NCI-H345 treated with DMSO at 0.1 percent for 48 hours (cell line): ENCODE results near the gene SHPK.

Experiments
- DNase-seq: peaks from one replicate; lab custom pipeline; 2025; ENCODE audit not compliant: unreplicated experiment; lab: John Stamatoyannopoulos, UW

SHPK gene

DNA sequence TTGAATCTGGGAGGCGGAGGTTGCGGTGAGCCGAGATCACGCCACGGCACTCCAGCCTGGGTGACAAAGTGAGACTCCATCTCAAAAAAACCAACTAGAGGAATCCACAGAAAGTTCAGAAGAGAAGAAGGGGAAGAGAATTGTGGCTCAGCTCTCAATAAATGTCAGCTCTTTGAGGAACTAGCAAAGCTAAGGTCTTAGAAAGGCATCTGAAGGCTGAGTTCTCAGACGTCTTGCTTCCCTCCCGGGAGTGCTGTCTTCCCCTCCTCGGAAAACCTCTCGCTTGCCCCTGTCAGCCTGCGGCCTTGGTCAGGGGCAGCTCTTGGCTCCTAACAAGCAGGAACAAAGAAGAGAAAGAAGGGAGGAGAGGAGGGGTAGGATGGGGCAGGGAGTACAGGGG is 5.3 kb downstream of the SHPK start:
- no peak for DNase-seq

DNA sequence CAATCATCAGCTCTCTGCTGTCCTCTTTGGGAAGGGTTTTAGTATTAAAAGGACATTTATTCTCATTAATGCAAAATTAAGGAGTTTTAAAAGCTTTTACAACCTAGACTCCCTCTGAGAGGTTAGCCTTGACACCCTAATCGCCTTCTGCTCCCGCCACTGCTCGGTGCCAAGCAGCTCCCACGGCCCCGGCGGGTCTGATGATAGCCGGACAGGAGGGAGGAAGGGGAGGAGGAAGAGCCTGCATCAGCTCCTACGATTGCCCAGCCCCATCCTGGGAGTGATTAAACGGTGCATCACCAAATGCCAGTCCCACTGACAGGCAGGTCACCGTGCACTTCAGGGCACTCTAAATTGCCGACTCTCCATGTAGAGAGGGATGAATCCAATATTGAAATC is 8.3 kb downstream of the SHPK start:
- DNase-seq = no peak

- DNase-seq = no peak
Measured at GRCh38 chr17:3626831-3627768, 8.9 kb downstream of the SHPK start.

GRCh38 chr17:3622977-3623594 is 13.0 kb downstream of the SHPK start:
- DNase-seq = no peak

GRCh38 chr17:3621146-3621720 is 14.8 kb downstream of the SHPK start:
- no peak for DNase-seq

DNA sequence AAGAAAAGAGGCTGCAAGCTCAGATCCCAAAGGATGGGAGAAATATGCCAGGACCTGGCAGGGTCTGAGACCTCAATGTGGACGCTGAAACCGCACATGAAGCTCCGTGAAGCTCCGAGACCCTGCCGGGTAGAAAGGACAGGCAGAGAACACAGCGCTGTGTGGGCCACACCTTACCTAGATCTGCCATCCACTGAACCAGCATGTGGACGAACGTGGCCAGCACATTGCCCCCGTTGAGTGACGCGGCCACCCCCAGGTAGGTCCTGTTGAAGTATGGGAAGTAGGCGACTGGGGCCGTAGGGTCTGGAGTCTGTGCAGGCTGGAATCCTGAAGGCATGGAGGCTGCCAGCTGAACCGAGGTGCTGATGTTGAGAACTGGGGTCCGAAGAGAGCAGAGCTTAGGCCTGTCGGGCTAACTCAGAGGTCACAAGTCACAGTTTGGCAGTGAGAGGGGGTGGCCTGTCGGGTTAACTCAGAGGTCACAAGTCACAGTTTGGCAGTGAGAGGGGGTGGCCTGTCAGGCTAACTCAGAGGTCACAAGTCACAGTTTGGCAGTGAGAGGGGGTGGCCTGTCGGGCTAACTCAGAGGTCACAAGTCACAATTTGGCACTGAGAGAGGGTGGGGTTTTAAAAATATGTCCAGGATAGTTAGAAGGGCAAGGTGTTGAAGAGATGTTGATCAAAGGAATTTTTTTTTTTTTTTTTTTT is 20.7 kb downstream of the SHPK start:
- DNase-seq = no peak

DNA sequence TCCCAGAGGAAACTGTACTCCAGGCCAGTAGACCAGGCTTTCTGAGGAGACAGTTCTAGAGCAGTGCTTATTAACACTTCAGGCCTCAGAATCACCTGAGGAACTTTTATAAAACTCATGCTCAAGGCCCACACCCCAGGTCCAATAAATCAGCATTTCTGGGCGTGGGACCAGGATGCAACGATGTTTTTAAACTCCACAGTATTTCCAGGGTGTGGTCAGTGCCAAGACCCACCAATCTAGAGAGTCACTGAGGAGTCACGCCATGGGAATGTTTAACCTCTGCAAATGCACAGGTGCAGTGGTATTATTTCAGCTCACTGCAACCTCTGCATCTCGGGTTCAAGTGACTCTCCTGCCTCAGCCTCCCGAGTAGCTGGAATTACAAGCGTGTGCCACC is 22.9 kb downstream of the SHPK start:
- DNase-seq = no peak

- DNase-seq = no peak
Measured at GRCh38 chr17:3610523-3610922, 25.5 kb downstream of the SHPK start.

GRCh38 chr17:3609689-3610088 is 26.4 kb downstream of the SHPK start:
- DNase-seq = no peak

DNA sequence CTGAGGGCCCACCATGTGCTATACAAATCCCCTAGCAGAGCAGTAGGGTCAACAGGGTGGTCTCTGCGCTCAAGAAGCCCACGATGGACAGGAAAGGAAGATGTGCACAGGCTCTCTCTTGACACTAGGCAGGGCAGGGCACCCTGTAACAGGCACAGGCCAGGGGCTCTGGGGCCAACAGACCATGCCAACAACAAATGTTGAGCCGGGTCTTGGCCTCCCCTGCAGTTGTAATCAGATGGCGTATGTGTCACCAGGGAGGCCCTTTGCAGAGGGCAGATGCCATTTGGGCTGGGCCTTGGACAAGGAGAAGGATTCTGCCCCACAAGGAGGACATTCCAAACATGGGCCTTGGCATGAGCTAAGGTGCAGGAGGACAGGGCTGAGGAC is 32.2 kb downstream of the SHPK start:
- DNase-seq = no peak

DNA sequence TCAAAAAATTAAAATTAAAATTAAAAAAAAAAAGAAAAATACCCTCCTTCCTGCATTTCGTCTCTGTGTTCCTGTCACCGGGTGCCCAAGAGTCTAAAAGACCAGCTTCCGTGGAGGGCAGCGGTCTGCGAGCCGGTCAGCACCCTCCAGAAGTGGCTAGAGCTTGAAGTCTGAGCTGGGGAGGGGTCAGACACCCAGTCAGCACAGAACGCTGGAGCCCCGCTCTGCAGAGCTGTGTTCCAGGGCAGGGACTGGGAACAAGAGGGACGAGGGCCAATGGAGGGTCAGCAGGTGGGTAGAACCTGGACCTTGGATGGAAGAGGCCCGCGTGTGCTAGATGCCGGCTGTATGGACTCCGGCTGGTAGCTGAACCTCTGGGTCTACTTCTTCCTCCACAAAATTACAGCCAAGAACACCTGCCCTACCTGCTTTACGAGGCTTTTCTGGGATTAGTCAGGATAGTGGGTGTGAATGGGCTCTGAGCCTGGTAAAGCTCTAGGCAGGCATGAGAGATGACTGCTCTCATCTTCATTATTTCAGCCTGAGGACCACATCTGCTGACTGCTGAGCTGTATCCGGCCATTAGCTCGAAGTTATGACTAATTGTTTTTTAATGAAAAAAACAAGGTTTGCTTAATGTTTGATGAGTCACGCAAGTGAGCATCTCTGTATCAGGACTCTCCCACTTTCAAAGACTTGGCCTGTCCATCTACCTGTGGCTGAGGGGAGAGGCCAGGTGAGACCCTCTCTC is 32.8 kb downstream of the SHPK start:
- DNase-seq = no peak

DNA sequence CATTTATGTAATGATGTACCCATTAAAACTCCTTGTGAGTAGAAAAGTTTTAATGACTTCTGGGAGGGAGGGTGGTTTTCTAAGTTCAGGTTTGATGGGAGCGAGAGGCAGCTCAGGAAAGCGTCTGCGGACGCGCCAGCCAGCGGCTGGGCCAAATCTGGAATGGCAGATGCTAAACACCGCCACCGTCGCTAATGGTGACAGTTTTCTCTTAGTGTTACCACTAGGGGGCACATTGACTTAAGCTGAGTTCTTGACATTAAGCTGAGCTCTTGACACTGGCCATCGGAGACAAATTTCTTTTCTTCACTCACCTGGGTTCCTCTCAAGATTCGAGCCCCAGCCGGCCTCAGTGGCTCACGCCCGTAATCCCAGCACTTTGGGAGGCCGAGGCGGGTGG is 33.6 kb downstream of the SHPK start:
- no peak for DNase-seq

DNA sequence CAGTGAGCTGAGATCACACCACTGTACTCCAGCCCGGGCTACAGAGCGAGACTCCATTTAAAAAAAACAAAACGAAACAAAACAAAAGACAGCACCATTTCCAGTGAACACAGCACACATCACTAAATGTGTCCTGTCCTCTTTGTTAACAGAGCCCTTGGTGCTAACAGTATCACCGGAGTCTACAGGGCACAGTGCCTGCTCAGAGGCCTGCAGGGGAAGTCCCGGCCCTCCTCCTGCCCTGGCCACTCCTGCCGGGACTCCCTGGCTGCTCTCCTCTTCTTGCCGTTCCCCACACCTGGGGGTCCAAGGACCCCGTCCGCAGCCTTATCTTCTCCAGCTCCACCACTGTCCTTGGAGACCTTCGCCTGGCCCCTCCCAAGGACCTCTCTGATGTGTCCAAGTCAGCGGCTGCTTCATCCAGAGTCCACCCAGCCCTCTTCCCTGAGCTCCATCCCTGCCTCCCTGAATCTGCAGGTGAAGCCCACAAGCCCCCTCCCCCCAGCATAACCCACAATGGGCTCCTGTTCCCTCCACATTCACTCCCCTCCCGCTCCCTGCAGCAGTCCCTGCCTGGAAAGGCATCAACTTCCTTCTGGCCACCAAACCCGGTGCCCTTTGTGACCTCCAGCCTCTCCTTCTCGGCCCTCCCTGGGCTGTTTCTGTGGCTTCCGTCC is 35.4 kb downstream of the SHPK start:
- no peak for DNase-seq

DNA sequence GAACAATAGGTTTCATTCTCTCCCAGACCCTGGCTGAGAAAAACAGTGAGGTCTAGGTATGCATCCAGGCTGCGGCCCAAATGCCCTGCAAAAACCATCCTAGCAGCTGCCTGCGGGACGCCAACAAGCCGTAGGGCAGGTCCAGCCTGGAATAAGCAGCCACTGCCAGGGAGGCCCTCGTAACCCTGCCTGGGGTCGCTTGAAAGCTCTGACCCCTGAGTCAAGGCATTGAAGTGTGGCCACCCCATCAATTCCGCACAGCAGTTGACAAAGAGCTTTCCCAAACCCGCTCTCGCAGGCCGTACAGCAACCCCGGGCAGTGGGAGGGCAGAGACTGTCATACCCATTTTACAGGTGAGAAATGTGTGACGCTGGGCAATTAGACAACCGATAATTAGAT is 38.0 kb downstream of the SHPK start:
- no peak for DNase-seq

- no peak for DNase-seq
Measured at GRCh38 chr17:3596804-3597464, 39.1 kb downstream of the SHPK start.

- no peak for DNase-seq
Measured at GRCh38 chr17:3594976-3595375, 41.1 kb downstream of the SHPK start.

DNA sequence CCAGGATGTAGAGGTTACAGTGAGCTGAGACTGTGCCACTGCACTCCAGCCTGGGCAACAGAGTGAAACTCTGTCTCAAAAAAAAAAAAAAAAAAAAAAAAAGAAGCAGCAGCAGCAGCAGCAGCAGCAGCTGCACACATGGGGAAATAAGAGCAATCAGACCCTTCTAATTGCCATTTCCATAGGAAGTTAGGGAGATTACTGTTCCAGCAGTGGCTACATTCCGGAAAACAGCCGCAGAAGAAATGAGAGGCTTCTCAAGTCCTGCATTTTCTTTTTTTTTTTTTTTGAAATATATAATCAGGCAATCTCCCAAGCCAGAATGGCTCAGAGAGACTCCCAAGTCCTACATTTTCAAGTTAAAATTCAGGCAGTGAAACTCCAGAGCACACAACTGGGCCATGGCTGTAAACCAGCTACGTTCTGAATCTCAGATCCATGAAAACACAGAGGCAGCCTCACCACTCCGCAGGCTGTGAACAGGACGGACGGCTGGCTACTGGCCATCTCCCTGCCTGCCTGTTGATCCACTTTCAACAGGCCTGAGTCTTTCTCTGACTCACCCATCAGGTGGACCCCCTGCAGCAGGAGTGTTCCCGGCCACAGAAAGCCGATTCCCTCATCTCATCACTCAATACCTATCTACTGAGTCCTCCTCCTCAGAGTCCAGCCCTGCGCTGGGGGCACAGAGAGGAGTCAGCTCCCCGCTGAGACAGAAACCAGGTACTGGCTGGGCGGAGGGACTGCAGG is 41.8 kb downstream of the SHPK start:
- DNase-seq = no peak

GRCh38 chr17:3593384-3593783 is 42.7 kb downstream of the SHPK start:
- DNase-seq = no peak

DNA sequence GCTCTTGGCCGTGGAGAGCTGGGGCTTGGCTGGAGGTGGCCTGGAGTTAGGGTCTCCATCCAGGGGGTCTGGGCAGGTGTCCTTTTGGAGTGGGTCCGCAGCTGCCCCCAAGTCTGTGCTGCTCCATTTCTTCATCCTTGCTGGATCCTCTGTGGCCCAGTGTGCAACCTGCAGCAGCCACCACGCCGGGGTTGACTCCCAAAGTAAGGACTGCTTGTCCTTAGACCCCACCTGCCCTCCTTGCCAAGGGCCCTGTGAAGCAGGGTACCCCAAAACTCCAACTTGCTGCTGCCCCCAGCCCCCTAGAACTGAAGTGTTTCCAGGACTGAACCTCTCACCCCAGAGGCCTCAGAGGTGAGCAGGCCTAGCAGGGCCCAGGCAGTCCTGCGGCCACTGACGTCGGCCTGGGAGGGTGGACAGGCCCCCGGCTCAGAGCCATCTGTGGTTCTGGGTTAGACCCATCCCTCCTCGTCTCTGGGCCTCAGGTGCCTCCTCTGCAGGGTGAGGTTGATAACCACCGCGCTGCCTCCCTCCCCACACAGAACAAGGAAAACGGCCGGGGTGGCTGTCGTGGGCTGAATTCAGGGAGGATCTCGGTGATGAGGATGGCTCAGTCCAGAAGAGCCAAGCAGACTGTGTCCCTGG is 43.7 kb downstream of the SHPK start:
- DNase-seq = no peak
